ENCODE measurements around the gene EPHA5. TPM values are rescaled to one million over a fixed set of nuclear protein-coding genes. Genes with fewer than 3 reads are reported as not detected.

EPHA5 gene
- total RNA-seq, 1 donor from 2014 or later = 0.20 TPM

DNA sequence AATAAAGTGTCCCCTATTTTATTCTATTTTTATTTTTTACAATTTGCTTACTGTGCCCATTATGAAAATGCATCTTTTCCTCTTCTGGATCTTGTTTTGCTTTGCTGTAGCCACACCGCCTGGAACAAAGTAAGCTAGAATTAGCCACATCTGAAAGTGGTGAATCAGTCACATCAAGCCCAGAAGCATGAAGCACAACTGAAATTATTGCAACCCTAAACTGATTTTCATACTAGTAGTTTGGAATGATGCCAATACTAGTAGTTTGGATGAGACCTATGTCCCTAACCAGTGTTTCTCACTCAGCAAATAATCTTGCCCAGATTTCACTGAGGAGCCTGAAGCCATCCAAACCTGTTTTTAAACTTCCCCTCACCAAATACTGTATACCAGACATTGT is 303.0 kb downstream of the EPHA5 start:
- Histone ChIP-seq H3K4me3 (no peak overlapping the region), H3K27me3 (no peaks in the 10 kb centered on the region), H3K27ac (no peak overlapping the region), H3K9me3 (no peaks in the 10 kb centered on the region), H3K36me3 (no peaks in the 10 kb centered on the region), H3K4me1 (no peaks in the 10 kb centered on the region)
- TF ChIP-seq, protein P1, sequence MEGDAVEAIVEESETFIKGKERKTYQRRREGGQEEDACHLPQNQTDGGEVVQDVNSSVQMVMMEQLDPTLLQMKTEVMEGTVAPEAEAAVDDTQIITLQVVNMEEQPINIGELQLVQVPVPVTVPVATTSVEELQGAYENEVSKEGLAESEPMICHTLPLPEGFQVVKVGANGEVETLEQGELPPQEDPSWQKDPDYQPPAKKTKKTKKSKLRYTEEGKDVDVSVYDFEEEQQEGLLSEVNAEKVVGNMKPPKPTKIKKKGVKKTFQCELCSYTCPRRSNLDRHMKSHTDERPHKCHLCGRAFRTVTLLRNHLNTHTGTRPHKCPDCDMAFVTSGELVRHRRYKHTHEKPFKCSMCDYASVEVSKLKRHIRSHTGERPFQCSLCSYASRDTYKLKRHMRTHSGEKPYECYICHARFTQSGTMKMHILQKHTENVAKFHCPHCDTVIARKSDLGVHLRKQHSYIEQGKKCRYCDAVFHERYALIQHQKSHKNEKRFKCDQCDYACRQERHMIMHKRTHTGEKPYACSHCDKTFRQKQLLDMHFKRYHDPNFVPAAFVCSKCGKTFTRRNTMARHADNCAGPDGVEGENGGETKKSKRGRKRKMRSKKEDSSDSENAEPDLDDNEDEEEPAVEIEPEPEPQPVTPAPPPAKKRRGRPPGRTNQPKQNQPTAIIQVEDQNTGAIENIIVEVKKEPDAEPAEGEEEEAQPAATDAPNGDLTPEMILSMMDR (IDR thresholded peaks at IDR 0.05) = no peak
- intact Hi-C loops (cut with DNase I) = no loop called here
- ATAC-seq (no peak), DNase-seq (no peak)

DNA sequence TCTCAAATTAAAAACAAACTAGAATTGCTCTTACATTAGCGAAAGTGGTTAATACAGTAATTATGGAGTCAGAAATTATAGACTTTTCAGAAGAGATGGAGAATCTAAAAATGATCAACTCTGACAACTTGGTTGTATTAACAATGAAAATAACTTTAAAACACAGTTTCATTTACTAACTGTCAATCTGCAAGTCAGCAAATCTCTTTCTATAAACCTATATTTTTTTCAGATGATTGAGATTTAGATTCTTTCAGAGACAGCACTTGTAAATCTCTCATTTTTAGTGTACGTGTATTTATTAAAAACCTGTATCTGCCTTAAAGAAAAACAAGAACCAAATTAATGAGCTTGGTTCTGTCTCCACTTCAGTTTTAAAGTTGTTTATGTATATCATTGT is 311.4 kb downstream of the EPHA5 start:
- DNase-seq (no peak), ATAC-seq (no peak)
- H3K27me3 ChIP-seq = no peaks in the 10 kb centered on the region
- intact Hi-C loops (cut with DNase I) = no loop called here
- no peaks in the 10 kb centered on the region for H3K9me3 ChIP-seq
- no peak overlapping the region for H3K4me3 ChIP-seq
- H3K4me1 ChIP-seq = no peaks in the 10 kb centered on the region
- H3K36me3 ChIP-seq = no peaks in the 10 kb centered on the region
- no peak overlapping the region for H3K27ac ChIP-seq
- TF ChIP-seq, protein P1 (IDR thresholded peaks at IDR 0.05) = no peak

DNA sequence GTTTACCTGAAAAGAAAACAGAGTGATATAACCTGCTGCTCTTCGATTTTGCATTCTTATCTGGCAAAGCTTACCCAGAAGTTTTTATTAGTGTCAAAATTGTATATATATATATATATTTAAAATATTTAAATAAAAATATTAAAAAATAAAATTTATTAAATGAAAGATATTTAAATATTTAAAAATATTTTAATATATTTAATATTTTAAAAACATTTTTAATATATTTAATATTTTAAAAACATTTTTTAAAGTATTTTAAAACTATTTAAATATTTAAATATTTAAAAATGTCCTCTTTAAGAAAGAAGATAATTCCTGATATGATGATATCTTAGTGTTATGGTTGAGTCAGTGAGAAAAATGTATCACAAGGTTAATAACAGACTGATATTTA is 317.2 kb downstream of the EPHA5 start:
- Histone ChIP-seq H3K4me1 (no peaks in the 10 kb centered on the region), H3K9me3 (no peaks in the 10 kb centered on the region), H3K27me3 (no peaks in the 10 kb centered on the region), H3K27ac (no peak overlapping the region), H3K36me3 (no peaks in the 10 kb centered on the region), H3K4me3 (no peak overlapping the region)
- intact Hi-C loops (cut with DNase I) = no loop called here
- ATAC-seq (no peak), DNase-seq (no peak)
- TF ChIP-seq, protein P1 (IDR thresholded peaks at IDR 0.05) = no peak

DNA sequence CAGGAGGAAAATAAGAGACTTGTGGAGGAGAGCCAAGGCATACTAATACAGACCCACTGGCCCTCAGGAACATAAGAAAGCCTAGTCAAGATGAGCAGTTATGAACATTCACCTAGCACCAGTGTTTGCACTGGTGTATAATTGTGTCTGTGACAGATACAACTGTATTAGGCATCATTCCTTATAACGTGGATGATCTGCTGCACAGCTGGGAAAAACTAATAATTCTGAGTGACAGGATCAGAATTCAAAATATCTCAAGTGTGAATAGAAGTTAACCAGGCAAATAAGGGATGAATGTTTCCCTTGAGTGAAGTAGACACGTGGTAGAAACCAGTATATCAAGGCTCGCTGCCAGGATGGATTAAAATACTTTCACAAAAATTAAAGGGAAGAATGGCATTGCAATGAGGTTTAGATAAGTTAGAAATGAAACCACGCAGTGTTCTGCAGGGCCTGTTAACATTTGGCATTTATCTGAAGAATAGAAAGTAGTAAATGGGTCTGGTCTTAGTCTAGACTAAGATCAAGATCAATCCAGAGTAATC is 325.9 kb downstream of the EPHA5 start:
- intact Hi-C loops (cut with DNase I) = no loop called here
- no peak for DNase-seq

DNA sequence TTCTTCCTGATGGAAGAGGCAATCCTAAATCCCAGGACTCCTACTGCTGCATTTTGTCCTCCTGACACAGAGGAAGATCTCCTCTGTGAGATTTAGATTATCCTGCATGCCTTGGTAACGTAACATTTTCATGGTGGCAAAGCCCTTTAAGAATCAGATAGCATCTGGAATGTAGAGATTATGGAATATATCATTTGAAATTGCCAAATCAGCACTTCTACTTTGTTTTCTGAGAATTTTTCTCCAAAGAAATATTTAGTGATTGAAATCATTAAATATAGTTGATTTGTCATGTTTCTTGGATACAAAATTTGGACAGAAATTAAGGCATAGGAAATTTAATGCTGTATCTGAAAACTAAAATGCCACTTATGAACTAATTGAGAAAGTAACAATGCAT is 326.9 kb downstream of the EPHA5 start:
- Histone ChIP-seq H3K4me3 (no peak overlapping the region), H3K27ac (no peak overlapping the region), H3K36me3 (no peaks in the 10 kb centered on the region), H3K27me3 (no peaks in the 10 kb centered on the region), H3K4me1 (no peaks in the 10 kb centered on the region), H3K9me3 (no peaks in the 10 kb centered on the region)
- DNase-seq (no peak), ATAC-seq (no peak)
- intact Hi-C loops (cut with DNase I) = no loop called here
- TF ChIP-seq, protein P1 (IDR thresholded peaks at IDR 0.05) = no peak

More for the DNA sequence above, 325.9 kb downstream of the EPHA5 start:
- Histone ChIP-seq H3K36me3 (no peaks in the 10 kb centered on the region), H3K4me1 (no peaks in the 10 kb centered on the region), H3K9me3 (no peaks in the 10 kb centered on the region), H3K27ac (no peak overlapping the region), H3K27me3 (no peaks in the 10 kb centered on the region), H3K4me3 (no peak overlapping the region)
- no peak for ATAC-seq
- TF ChIP-seq, protein P1 (IDR thresholded peaks at IDR 0.05) = no peak

DNA sequence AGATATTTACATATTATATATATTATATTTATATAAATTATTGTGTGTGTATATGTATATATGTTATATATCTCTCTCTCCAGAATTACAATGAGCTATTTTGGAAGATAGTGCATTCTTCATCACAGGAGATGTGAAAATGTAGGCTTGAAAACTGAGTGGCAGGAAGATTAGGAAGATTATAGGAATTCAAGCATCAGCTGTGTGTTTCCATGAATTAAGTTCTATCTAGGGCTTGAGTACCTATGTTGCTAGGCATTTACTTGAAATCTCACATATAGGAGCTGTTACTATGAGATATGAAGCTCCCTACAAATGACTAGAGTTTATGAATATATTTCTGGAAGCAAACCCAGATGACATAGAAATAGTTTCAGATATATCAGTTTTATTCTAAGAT is 328.7 kb downstream of the EPHA5 start:
- Histone ChIP-seq H3K27me3 (no peaks in the 10 kb centered on the region), H3K36me3 (no peaks in the 10 kb centered on the region), H3K27ac (no peak overlapping the region), H3K4me1 (no peaks in the 10 kb centered on the region), H3K9me3 (no peaks in the 10 kb centered on the region), H3K4me3 (no peak overlapping the region)
- DNase-seq = no peak
- ATAC-seq = no peak
- intact Hi-C loops (cut with DNase I) = no loop called here
- TF ChIP-seq, protein P1 (IDR thresholded peaks at IDR 0.05) = no peak

Measured in upper lobe of right lung (tissue), 1 donor.